Lung (tissue), 12 donors: ENCODE results near the gene NUCB1. TPM values are rescaled to one million over a fixed set of nuclear protein-coding genes. Genes with fewer than 3 reads are reported as not detected.
"Not testable (repeated sequence)": the region's sequence is repeated elsewhere in the genome, so short reads cannot be mapped to it uniquely, and the experiment has no call there.

Experiments
- ATAC-seq: fragments of 200-7000 bp; cut with Tn5 transposase; one replicate; pipeline ENCODE4 v1.9.1; 2020; ENCODE audit warnings: moderate number of reproducible peaks; ENCODE audit not compliant: insufficient read depth, low FRiP score
- DNase-seq, 3 donors: peaks; one replicate each; pipeline ENCODE4 v3.0.0-alpha.2; 2013 to 2017
- H3K27ac ChIP-seq, 2 donors: one replicate each; pipeline ENCODE4 v1.5.1; 2013; ENCODE audit warnings: mild to moderate bottlenecking in 2 of 2, moderate library complexity in 2 of 2, control low read depth in 1 of 2, inconsistent platforms in 1 of 2, low read depth in 1 of 2, low read length in 1 of 2
- H3K27me3 ChIP-seq, 3 donors: one replicate each; pipeline ENCODE4 v1.5.1; 2013; ENCODE audit warnings: low read length in 2 of 3; ENCODE audit not compliant: control insufficient read depth in 3 of 3, insufficient read depth in 3 of 3
- H3K36me3 ChIP-seq, 4 donors: one replicate each; pipeline ENCODE4 v1.5.1; 2013; ENCODE audit warnings: low read length in 4 of 4, mild to moderate bottlenecking in 1 of 4, moderate library complexity in 1 of 4; ENCODE audit not compliant: control insufficient read depth in 4 of 4, insufficient read depth in 4 of 4
- H3K4me1 ChIP-seq, 5 donors: one replicate each; pipeline ENCODE4 v1.5.1; 2013; ENCODE audit warnings: low read length in 5 of 5, mild to moderate bottlenecking in 2 of 5, moderate library complexity in 1 of 5; ENCODE audit not compliant: control insufficient read depth in 5 of 5, insufficient read depth in 5 of 5
- H3K4me3 ChIP-seq: one replicate; pipeline ENCODE4 v1.5.1; 2013; ENCODE audit warnings: mild to moderate bottlenecking, control low read depth, moderate library complexity
- H3K9ac ChIP-seq, 2 donors: one replicate each; pipeline ENCODE4 v1.5.1; 2013; ENCODE audit warnings: low read length in 2 of 2, control low read depth in 1 of 2; ENCODE audit not compliant: insufficient read depth in 1 of 2
- H3K9me3 ChIP-seq, 4 donors: one replicate each; pipeline ENCODE4 v1.5.1; 2013; ENCODE audit warnings: low read length in 3 of 4, mild to moderate bottlenecking in 1 of 4, moderate library complexity in 1 of 4; ENCODE audit not compliant: control insufficient read depth in 4 of 4, insufficient read depth in 3 of 4
- CTCF ChIP-seq: IDR thresholded peaks from 2 replicates; pipeline ENCODE4 v1.5.1; 2012; ENCODE audit warnings: mild to moderate bottlenecking; ENCODE audit errors: control extremely low read depth, extremely low read depth
- WGBS, 2 donors: extraction: QIAGEN DNeasy Blood & Tissue Kit; methylation state at CpG; one replicate each; pipeline ENCODE4 v1.1.7; 2013; 5-methylcytosine and 5-hydroxymethylcytosine counted together
- polyA plus RNA-seq, 2 donors: library from polyadenylated mRNA; stranded (reverse); fragments of 200-250 nt; gene quantifications; one replicate each; pipeline ENCODE4 v1.2.1, GENCODE V29; 2013
- total RNA-seq, 2 donors: library from RNA; depleted of rRNA in 1 of 2; stranded (reverse); fragments of >200 nt in 1 of 2; gene quantifications; one replicate each; pipeline ENCODE4 v1.2.1, GENCODE V29; 2014 to 2021
- donor health status: control.
- donor health status: control.
- donor health status: Bipolar disorder and iron deficiency.
- donor health status: healthy.
- donor health status: DM: yes; HTN: yes; CAD: no.

Gene NUCB1
- total and polyA plus RNA-seq, 4 donors = 214 to 367 (median 354) TPM

GRCh38 chr19:48868114-48868886, 31.8 kb upstream of the NUCB1 start, which contains the start of gene PLEKHA4:
Gene PLEKHA4 (minus strand): TSS chr19:48868617. CDS start chr19:48867620, 997 bp downstream.
- WGBS, 2 donors = 41 to 57% methylated on average over 11 of the region's 11 CpGs
- H3K4me1 ChIP-seq = peaks cover 0 to 29% (median 5%) of the 10 kb centered on the region in 5 donors
- TF ChIP-seq CTCF = no peak
- ATAC-seq (no peak), DNase-seq (peak; percentile 70 to 74 (median 71))
- no peaks in the 10 kb centered on the region for H3K27me3 ChIP-seq
- H3K9ac ChIP-seq = peak within 1 kb of the TSS; percentile 69 to 85
- H3K4me3 ChIP-seq = peak within 1 kb of the TSS; percentile 20
- H3K36me3 ChIP-seq = peaks cover 0 to 4% (median under 1%) of the 10 kb centered on the region in 4 donors
- no peaks in the 10 kb centered on the region for H3K9me3 ChIP-seq
- peak within 1 kb of the TSS; percentile 50 to 67 for H3K27ac ChIP-seq

GRCh38 chr19:48870048-48870447, 30.1 kb upstream of the NUCB1 start:
- H3K27me3 ChIP-seq = no peaks in the 10 kb centered on the region
- H3K9me3 ChIP-seq = no peaks in the 10 kb centered on the region
- peaks cover 0 to 47% (median 17%) of the 10 kb centered on the region in 5 donors for H3K4me1 ChIP-seq
- DNase-seq (no peak), ATAC-seq (no peak)
- WGBS, 2 donors = 96% methylated on average over 9 of the region's 9 CpGs
- no peak overlapping the region for H3K27ac ChIP-seq
- TF ChIP-seq CTCF = no peak
- H3K36me3 ChIP-seq = peaks cover 4 to 22% (median 14%) of the 10 kb centered on the region in 4 donors
- no peak overlapping the region for H3K4me3 ChIP-seq
- no peak overlapping the region for H3K9ac ChIP-seq

GRCh38 chr19:48871471-48872181, 28.5 kb upstream of the NUCB1 start:
- H3K9me3 ChIP-seq, H3K27me3 ChIP-seq, H3K4me3 ChIP-seq, DNase-seq, ATAC-seq, H3K9ac ChIP-seq: not testable (repeated sequence)
- peaks cover 7 to 26% (median 22%) of the 10 kb centered on the region in 4 donors for H3K36me3 ChIP-seq
- peak overlapping the region in 1 of 2 donors; percentile 28 for H3K27ac ChIP-seq
- H3K4me1 ChIP-seq = peaks cover 3 to 53% (median 19%) of the 10 kb centered on the region in 5 donors
- 83 to 90% methylated on average over 31 of the region's 31 CpGs for WGBS, 2 donors
